ENCODE results near the gene TARBP1. TPM values are rescaled to one million over a fixed set of nuclear protein-coding genes. Genes with fewer than 3 reads are reported as not detected.

The TARBP1 gene
- total and polyA plus RNA-seq, 2 of the 4 experiments (the other 2 are of a cell fraction) = 10.6 to 17.7 TPM

DNA sequence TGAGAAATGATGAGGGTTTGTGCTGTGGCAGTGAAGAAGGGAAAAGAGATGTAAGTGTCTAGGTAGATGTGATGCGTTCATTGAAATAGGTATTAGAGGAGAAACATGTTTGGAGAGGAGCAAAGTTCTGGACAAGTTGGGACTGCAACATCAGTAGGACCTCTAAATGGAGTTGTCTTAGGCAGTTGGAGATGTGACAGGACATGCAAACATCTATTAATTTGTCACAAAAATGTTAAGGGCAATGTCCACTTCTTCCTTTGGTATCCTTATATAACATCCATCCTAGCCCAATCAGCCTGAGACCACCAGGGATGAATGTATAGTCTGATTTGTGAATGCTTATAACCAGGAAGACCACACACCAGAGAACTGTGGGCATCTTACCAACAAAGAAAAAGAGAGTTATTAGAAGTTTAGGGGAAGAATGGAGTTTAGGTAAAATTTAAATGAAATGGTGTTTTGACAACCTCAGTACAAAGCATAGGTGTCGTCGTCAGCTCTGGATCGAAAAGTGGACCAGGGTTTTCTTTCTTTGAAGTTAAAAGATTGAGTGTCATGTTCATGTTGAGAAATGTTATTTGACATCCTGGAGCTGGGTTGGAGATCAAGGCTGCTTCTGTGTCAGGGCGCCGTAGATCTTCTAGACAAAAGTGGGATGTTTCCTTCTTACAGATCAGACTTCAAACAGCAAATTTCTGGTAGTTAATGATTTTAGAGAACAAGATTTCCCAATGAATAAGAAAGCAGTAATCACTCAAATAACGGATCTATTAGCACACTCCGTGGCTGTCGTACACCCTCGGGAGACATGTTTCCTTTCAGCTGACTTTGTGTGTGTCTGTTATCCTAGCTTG is 97.1 kb downstream of the TARBP1 start:
- H3K9ac ChIP-seq (ENCODE audit: low read depth, low read length) = no peak overlapping the region
- in situ Hi-C loops (cut with MboI; ENCODE audit: low sequenced_read_pairs) = no loop called here
- 85% methylated on average over 4 of the region's 10 CpGs; no CpG with 5 or more reads in 1 of the 2 experiments for WGBS, 2 experiments (ENCODE audit: extremely low coverage in 2 of 2, insufficient read length in 1 of 2)
- no peak overlapping the region for H2BK15ac ChIP-seq (ENCODE audit: low read depth, low read length)
- no peak overlapping the region for H3K4me2 ChIP-seq (ENCODE audit: low read depth, low read length)
- CTCF ChIA-PET = interaction anchor here (0.6 kb wide), 1 partner anchor 18 kb away, joined by 3 read pairs; no protein-coding TSS in a partner anchor
- H3K18ac ChIP-seq (ENCODE audit: low read depth, low read length) = no peak overlapping the region
- no peak for DNase-seq
- no peak overlapping the region for H3K14ac ChIP-seq (replicated peaks; ENCODE audit: low read depth, low read length)
- POLR2A ChIA-PET (ENCODE audit: unreplicated experiment) = no interaction called here
- dilution Hi-C loops (cut with HindIII; ENCODE audit: low sequenced_read_pairs, unreplicated experiment) = no loop called here
- H3K4ac ChIP-seq (ENCODE audit: low read depth, low read length) = no peak overlapping the region
- no peaks in the 10 kb centered on the region for H3K27me3 ChIP-seq (ENCODE audit: control insufficient read depth, insufficient read depth, low read length)
- BruUV-seq (replicated peaks) = no TSS peak
- H2BK5ac ChIP-seq (ENCODE audit: low read depth, low read length, poor library complexity, severe bottlenecking) = no peak overlapping the region
- H3K23ac ChIP-seq (ENCODE audit: low read depth, low read length) = no peak overlapping the region
- no peaks in the 10 kb centered on the region for H3K4me1 ChIP-seq (ENCODE audit: control insufficient read depth, insufficient read depth, low read length)
- H4K8ac ChIP-seq (ENCODE audit: low read depth in 2 of 2, low read length in 2 of 2) = no peak overlapping the region
- no peaks in the 10 kb centered on the region for H3K9me1 ChIP-seq (ENCODE audit: insufficient read depth, low read length)
- H4K20me1 ChIP-seq (ENCODE audit: insufficient read depth, low read length) = no peaks in the 10 kb centered on the region
- ATAC-seq (ENCODE audit: low read depth) = no peak
- H3K4me3 ChIP-seq (ENCODE audit: insufficient read depth, low read depth, low read length) = no peak overlapping the region
- H2AK9ac ChIP-seq (replicated peaks; ENCODE audit: low read depth, low read length, poor library complexity) = no peak overlapping the region
- H3K79me1 ChIP-seq (ENCODE audit: low read depth in 1 of 2, low read length in 2 of 2) = peaks cover 7 to 10% of the 10 kb centered on the region in 2 experiments
- no peaks in the 10 kb centered on the region for H3K9me3 ChIP-seq (ENCODE audit: control insufficient read depth, insufficient read depth, low read length)
- H2BK120ac ChIP-seq (ENCODE audit: low read depth, low read length) = no peak overlapping the region
- H3K56ac ChIP-seq (ENCODE audit: extremely low read depth, insufficient read depth, low read length) = no peak overlapping the region
- no peak overlapping the region for H3K27ac ChIP-seq (ENCODE audit: insufficient read depth, low read length)
- no peak overlapping the region for H2AFZ ChIP-seq (replicated peaks; ENCODE audit: low read length, poor library complexity)
- H4K5ac ChIP-seq (ENCODE audit: low read depth, low read length) = no peak overlapping the region
- no peak overlapping the region for H4K91ac ChIP-seq (ENCODE audit: insufficient read depth, low read depth, low read length)
- H3K36me3 ChIP-seq (ENCODE audit: control insufficient read depth, insufficient read depth, low read length) = peaks cover 16% of the 10 kb centered on the region
- intact Hi-C loops (cut with micrococcal nuclease) = no loop called here
- H2BK20ac ChIP-seq (ENCODE audit: low read depth, low read length) = no peak overlapping the region
- H2AK5ac ChIP-seq (ENCODE audit: low read depth, low read length) = no peak overlapping the region
- TF ChIP-seq RFX5 (IDR thresholded peaks at IDR 0.05; ENCODE audit: low read depth, low read length) = no peak
- no peak for TF ChIP-seq ELK1 (IDR thresholded peaks at IDR 0.05; ENCODE audit: borderline replicate concordance, low read depth, low read length)
- no peak for TF ChIP-seq SMC3 (IDR thresholded peaks at IDR 0.05; ENCODE audit: low read depth, low read length)
- TF ChIP-seq POLR2A (IDR thresholded peaks at IDR 0.05; ENCODE audit: low read depth, low read length) = no peak
- TF ChIP-seq CEBPB (IDR thresholded peaks at IDR 0.05; ENCODE audit: low read depth, low read length) = no peak
- TF ChIP-seq RAD21 (IDR thresholded peaks at IDR 0.05; ENCODE audit: low read length) = no peak
- no peak for TF ChIP-seq MAFK (IDR thresholded peaks at IDR 0.05; ENCODE audit: low read depth, low read length)
- no peak for TF ChIP-seq NFE2L2 (IDR thresholded peaks at IDR 0.05; ENCODE audit: low read depth, low read length)
- TF ChIP-seq RCOR1 (IDR thresholded peaks at IDR 0.05; ENCODE audit: insufficient replicate concordance, low read length) = no peak
- no peak for TF ChIP-seq USF2 (IDR thresholded peaks at IDR 0.05; ENCODE audit: low read depth, low read length)
- no peak for TF ChIP-seq BHLHE40 (IDR thresholded peaks at IDR 0.05; ENCODE audit: low read depth, low read length)
- no peak for TF ChIP-seq MAZ (IDR thresholded peaks at IDR 0.05; ENCODE audit: borderline replicate concordance, low read depth, low read length)
- TF ChIP-seq FOS (IDR thresholded peaks at IDR 0.05; ENCODE audit: low read depth, low read length) = no peak
- no peak for TF ChIP-seq CHD1 (IDR thresholded peaks at IDR 0.05; ENCODE audit: low read depth, low read length)
- no peak for TF ChIP-seq MXI1 (IDR thresholded peaks at IDR 0.05; ENCODE audit: borderline replicate concordance, low read depth, low read length)

Measured in IMR-90 (cell line).